Upper lobe of left lung (tissue), 6 donors: ENCODE measurements around the gene OSBPL10. TPM values are rescaled to one million over a fixed set of nuclear protein-coding genes. Genes with fewer than 3 reads are reported as not detected.
A peak's percentile ranks its signal among the peaks of the same experiment; 100 is the strongest.

ENCODE experiments used
- ATAC-seq, 2 donors: fragments of 200-7000 bp; cut with Tn5 transposase; one replicate each; pipeline ENCODE4 v1.9.1; 2022; ENCODE audit warnings: mild to moderate bottlenecking in 2 of 2, moderate library complexity in 2 of 2; ENCODE audit not compliant: low FRiP score in 2 of 2
- DNase-seq, 2 donors: peaks; one replicate each; pipeline ENCODE4 v3.0.0-alpha.2; 2019 to 2020
- H3K27ac ChIP-seq, 4 donors: fragments of 200-600 bp; sonication (generic); one replicate each; pipeline ENCODE4 v1.5.1; 2016 to 2019
- H3K27me3 ChIP-seq, 4 donors: fragments of 200-600 bp; sonication (generic); one replicate each; pipeline ENCODE4 v1.5.1; 2017 to 2019
- H3K36me3 ChIP-seq, 4 donors: fragments of 200-600 bp; sonication (generic); one replicate each; pipeline ENCODE4 v1.5.1; 2016 to 2019
- H3K4me1 ChIP-seq, 4 donors: fragments of 200-600 bp; sonication (generic); one replicate each; pipeline ENCODE4 v1.5.1; 2018 to 2019
- H3K4me3 ChIP-seq, 4 donors: fragments of 200-600 bp; sonication (generic); one replicate each; pipeline ENCODE4 v1.5.1; 2017 to 2019; ENCODE audit warnings: mild to moderate bottlenecking in 2 of 4, moderate library complexity in 1 of 4
- H3K9me3 ChIP-seq, 4 donors: fragments of 200-600 bp; sonication (generic); one replicate each; pipeline ENCODE4 v1.5.1; 2018 to 2019
- CTCF ChIP-seq, 6 experiments: fragments of 450-650 bp in 4 of 6; fragments of 200-600 bp in 2 of 6; sonication (generic) in 2 of 6; IDR thresholded peaks; one replicate each; pipeline ENCODE4 v1.5.1; 2016 to 2019; ENCODE audit warnings: antibody characterized with exemption in 6 of 6
- EP300 ChIP-seq, 4 donors: sonication (generic); formaldehyde crosslinking; IDR thresholded peaks; one replicate each; pipeline ENCODE4 v1.5.1; 2017; ENCODE audit warnings: antibody characterized with exemption in 4 of 4, control low read depth in 2 of 4
- POLR2A ChIP-seq, 4 donors: fragments of 450-650 bp; IDR thresholded peaks; one replicate each; pipeline ENCODE4 v1.5.1; 2016 to 2017; ENCODE audit warnings: antibody characterized with exemption in 4 of 4, mild to moderate bottlenecking in 2 of 4
- POLR2AphosphoS5 ChIP-seq, 2 donors: sonication (generic); formaldehyde crosslinking; IDR thresholded peaks; one replicate each; pipeline ENCODE4 v1.5.1; 2017; ENCODE audit warnings: antibody characterized with exemption in 2 of 2
- WGBS, 2 donors: methylation state at CpG; one replicate each; pipeline ENCODE4 v1.1.5; 2017 to 2018; 5-methylcytosine and 5-hydroxymethylcytosine counted together
- total RNA-seq, 6 donors: library from RNA; depleted of rRNA in 4 of 6; stranded (reverse); fragments of >200 nt in 4 of 6; gene quantifications; one replicate each; pipeline versions ENCODE4 v1.1.0 to v1.2.1, GENCODE V29; 2016 to 2021
- donor health status: DM: no; HTN: no; CAD: no; lungs with moderate emphysema.
- donor health status: DM: no; HTN: yes; CAD: no; lungs with severe emphysema.

OSBPL10 gene
- total RNA-seq, 6 donors from 2014 or later = 13.6 to 73.9 (median 24.4) TPM

- WGBS, 2 donors = 81 to 86% methylated on average over 6 to 10 of the region's 10 CpGs
- Histone ChIP-seq H3K4me1 (no peaks in the 10 kb centered on the region), H3K4me3 (no peak overlapping the region), H3K27ac (no peak overlapping the region), H3K36me3 (no peaks in the 10 kb centered on the region), H3K9me3 (no peaks in the 10 kb centered on the region), H3K27me3 (no peaks in the 10 kb centered on the region)
- no peak for TF ChIP-seq POLR2AphosphoS5 (IDR thresholded peaks at IDR 0.05)
- TF ChIP-seq CTCF (IDR thresholded peaks at IDR 0.05) = no peak
- no peak for TF ChIP-seq POLR2A (IDR thresholded peaks at IDR 0.05)
- DNase-seq = peak in 1 of 2 donors; percentile 37
- peak in 1 of 2 donors; percentile 41 for ATAC-seq
Measured at GRCh38 chr3:31851278-31851677, 129.8 kb downstream of the OSBPL10 start.

DNA sequence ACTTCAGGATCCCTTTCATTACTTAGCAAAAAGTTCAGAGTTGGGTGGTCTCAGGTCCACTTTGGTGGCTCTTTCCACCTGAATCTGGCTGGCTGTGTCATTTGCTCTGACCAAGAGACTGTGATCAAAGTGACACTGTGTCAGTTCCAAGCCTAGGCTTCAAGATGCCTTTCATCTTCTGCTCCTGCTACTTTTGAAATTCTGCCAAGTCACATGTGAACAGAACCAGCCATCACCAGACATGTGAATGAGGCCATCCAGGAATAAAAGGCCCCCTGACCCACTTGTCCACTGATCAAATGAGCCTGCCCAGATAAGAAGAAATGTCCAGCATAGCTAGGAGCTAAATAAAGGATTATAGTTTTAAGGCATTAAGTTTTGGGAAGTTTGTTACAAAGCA is 132.2 kb downstream of the OSBPL10 start:
- H3K36me3 ChIP-seq = no peaks in the 10 kb centered on the region
- TF ChIP-seq EP300 (IDR thresholded peaks at IDR 0.05) (no peak), POLR2AphosphoS5 (IDR thresholded peaks at IDR 0.05) (no peak), CTCF (IDR thresholded peaks at IDR 0.05) (no peak)

GRCh38 chr3:31848163-31848818 is 132.8 kb downstream of the OSBPL10 start:
- no peak for ATAC-seq
- no peaks in the 10 kb centered on the region for H3K9me3 ChIP-seq
- whole genome bisulfite sequencing, 2 donors = 91 to 95% methylated on average over 6 of the region's 6 CpGs

More for the DNA sequence above, 132.2 kb downstream of the OSBPL10 start:
- Histone ChIP-seq H3K27me3 (no peaks in the 10 kb centered on the region), H3K27ac (no peak overlapping the region), H3K4me3 (no peak overlapping the region), H3K9me3 (no peaks in the 10 kb centered on the region), H3K4me1 (no peaks in the 10 kb centered on the region)
- ATAC-seq (no peak), DNase-seq (no peak)

DNA sequence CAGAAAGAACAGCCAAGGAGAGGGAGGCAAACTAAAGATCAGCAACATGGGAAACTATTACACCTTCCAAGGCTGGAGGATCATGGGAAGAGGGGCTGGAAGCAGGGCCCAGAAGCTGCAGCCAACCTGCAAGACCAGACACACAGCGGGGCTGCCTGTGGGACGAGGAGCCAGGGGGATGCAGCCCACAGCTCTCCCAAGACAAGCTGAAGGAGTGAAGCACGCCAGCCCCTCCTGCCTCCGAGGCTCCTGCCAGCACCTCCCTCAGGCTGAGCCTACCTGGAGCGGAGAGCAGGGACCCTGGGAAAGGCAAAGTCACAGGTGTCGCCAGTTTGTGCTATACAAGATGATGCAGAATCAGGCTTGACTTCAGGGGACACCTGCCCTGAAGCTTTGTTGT is 133.3 kb downstream of the OSBPL10 start:
- WGBS, 2 donors = 96 to 97% methylated on average over 5 to 6 of the region's 6 CpGs
- TF ChIP-seq EP300 (IDR thresholded peaks at IDR 0.05) (no peak), POLR2A (IDR thresholded peaks at IDR 0.05) (no peak), POLR2AphosphoS5 (IDR thresholded peaks at IDR 0.05) (no peak), CTCF (IDR thresholded peaks at IDR 0.05) (no peak)
- Histone ChIP-seq H3K27ac (no peak overlapping the region), H3K4me1 (no peaks in the 10 kb centered on the region), H3K9me3 (no peaks in the 10 kb centered on the region), H3K27me3 (no peaks in the 10 kb centered on the region), H3K4me3 (no peak overlapping the region), H3K36me3 (no peaks in the 10 kb centered on the region)
- ATAC-seq = no peak
- DNase-seq = peak in 1 of 2 donors; percentile 53

More at GRCh38 chr3:31848163-31848818, 132.8 kb downstream of the OSBPL10 start:
- TF ChIP-seq CTCF (IDR thresholded peaks at IDR 0.05) (no peak), POLR2A (IDR thresholded peaks at IDR 0.05) (no peak), EP300 (IDR thresholded peaks at IDR 0.05) (no peak), POLR2AphosphoS5 (IDR thresholded peaks at IDR 0.05) (no peak)
- no peaks in the 10 kb centered on the region for H3K4me1 ChIP-seq
- H3K27me3 ChIP-seq = no peaks in the 10 kb centered on the region
- no peaks in the 10 kb centered on the region for H3K36me3 ChIP-seq
- H3K27ac ChIP-seq = no peak overlapping the region
- H3K4me3 ChIP-seq = no peak overlapping the region
- no peak for DNase-seq

DNA sequence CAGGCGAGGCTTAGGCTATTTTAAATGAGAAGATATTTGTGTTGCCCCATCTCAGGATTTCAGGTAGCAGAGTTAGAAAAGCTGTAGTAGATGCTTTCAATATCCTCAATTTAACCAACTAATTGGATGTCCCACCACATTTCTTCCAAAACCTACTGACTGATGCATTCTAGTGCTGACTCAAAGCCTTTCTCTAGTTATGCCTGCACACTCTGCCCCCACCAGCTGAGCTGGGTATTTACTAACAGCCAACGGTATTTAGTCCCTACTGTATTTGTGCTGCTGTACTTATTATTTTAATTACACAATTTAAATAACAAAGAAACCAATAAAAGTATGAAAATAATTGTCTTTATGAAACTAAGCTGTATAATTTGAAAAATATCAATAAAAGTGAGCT is 139.5 kb downstream of the OSBPL10 start:
- 93 to 94% methylated on average over 2 of the region's 2 CpGs for WGBS, 2 donors
- Histone ChIP-seq H3K27ac (no peak overlapping the region), H3K4me3 (no peak overlapping the region), H3K36me3 (no peaks in the 10 kb centered on the region), H3K4me1 (no peaks in the 10 kb centered on the region), H3K27me3 (no peaks in the 10 kb centered on the region), H3K9me3 (no peaks in the 10 kb centered on the region)
- ATAC-seq (no peak), DNase-seq (no peak)
- TF ChIP-seq POLR2AphosphoS5 (IDR thresholded peaks at IDR 0.05) (no peak), CTCF (IDR thresholded peaks at IDR 0.05) (no peak), EP300 (IDR thresholded peaks at IDR 0.05) (no peak), POLR2A (IDR thresholded peaks at IDR 0.05) (no peak)
